GM13976 (cell line): ENCODE data around the gene DDR1.

Experiments
- DNase-seq: peaks from one replicate; pipeline ENCODE4 v3.0.0; 2012; ENCODE audit warnings: low spot score
- CTCF ChIP-seq: IDR thresholded peaks from 2 replicates; pipeline ENCODE4 v1.5.1; 2012; ENCODE audit warnings: borderline replicate concordance, mild to moderate bottlenecking; ENCODE audit not compliant: insufficient read depth; ENCODE audit errors: extremely low read depth, missing control alignments, control extremely low read depth
- in situ Hi-C: fragments of 300-500 bp; cut with MboI; formaldehyde crosslinking; loops from one replicate; pipeline ENCODE4 v1.12.0; 2022; ENCODE audit warnings: low sequenced_read_pairs, mixed read lengths, inconsistent platforms; ENCODE audit not compliant: unreplicated experiment

DDR1 gene

GRCh38 chr6:30939473-30939872, 55.2 kb downstream of the DDR1 start:
- in situ Hi-C loops: no loop called here
- no peak for TF ChIP-seq CTCF
- DNase-seq: no peak

GRCh38 chr6:30940361-30940986, 56.2 kb downstream of the DDR1 start, which contains the start of gene MUCL3:
MUCL3 (plus strand) TSS chr6:30940973; CDS start chr6:30941000, 27 bp downstream.
- in situ Hi-C loops: no loop called here

GRCh38 chr6:30942338-30943060, 58.2 kb downstream of the DDR1 start:
- DNase-seq: no peak
- in situ Hi-C loops: no loop called here
- TF ChIP-seq CTCF: no peak

More at GRCh38 chr6:30940361-30940986, 56.2 kb downstream of the DDR1 start, which contains the start of gene MUCL3:
- TF ChIP-seq CTCF: no peak
- no peak for DNase-seq

- TF ChIP-seq CTCF: no peak
- in situ Hi-C loops: no loop called here
Measured at GRCh38 chr6:30944051-30944450, 59.7 kb downstream of the DDR1 start.

GRCh38 chr6:30945281-30945680, 61.0 kb downstream of the DDR1 start:
- in situ Hi-C loops: no loop called here
- TF ChIP-seq CTCF: no peak
- no peak for DNase-seq

More at GRCh38 chr6:30944051-30944450, 59.7 kb downstream of the DDR1 start:
- no peak for DNase-seq

- in situ Hi-C loops: no loop called here
- DNase-seq: no peak
- no peak for TF ChIP-seq CTCF
Measured at GRCh38 chr6:30947231-30947630, 62.9 kb downstream of the DDR1 start.
